GM10248 (cell line): ENCODE data around the gene SHISA4.
"Not testable (repeated sequence)": the region's sequence is repeated elsewhere in the genome, so short reads cannot be mapped to it uniquely, and the experiment has no call there.

Experiments
- CTCF ChIA-PET: fragments of 300-600 bp; sonication (Branson Sonifier 250); formaldehyde crosslinking; extraction: SDS; loops from one replicate; lab custom pipeline; 2021; ENCODE audit warnings: antibody characterized with exemption; lab: Yijun Ruan, JAX
- POLR2A ChIA-PET: fragments of 350-650 bp; sonication (Branson Sonifier 250); formaldehyde crosslinking; extraction: SDS; loops from one replicate; lab custom pipeline; 2020; ENCODE audit warnings: antibody characterized with exemption; lab: Yijun Ruan, JAX
- DNase-seq: peaks from one replicate; pipeline ENCODE4 v3.0.0; 2012; ENCODE audit errors: extremely low spot score
- TF ChIP-seq, protein P1 (sequence below): IDR thresholded peaks from 2 replicates; pipeline ENCODE4 v1.5.1; 2012; ENCODE audit warnings: mild to moderate bottlenecking, low read depth; ENCODE audit errors: extremely low read depth, missing control alignments, control extremely low read depth

SHISA4 gene, protein sequence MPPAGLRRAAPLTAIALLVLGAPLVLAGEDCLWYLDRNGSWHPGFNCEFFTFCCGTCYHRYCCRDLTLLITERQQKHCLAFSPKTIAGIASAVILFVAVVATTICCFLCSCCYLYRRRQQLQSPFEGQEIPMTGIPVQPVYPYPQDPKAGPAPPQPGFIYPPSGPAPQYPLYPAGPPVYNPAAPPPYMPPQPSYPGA

DNA sequence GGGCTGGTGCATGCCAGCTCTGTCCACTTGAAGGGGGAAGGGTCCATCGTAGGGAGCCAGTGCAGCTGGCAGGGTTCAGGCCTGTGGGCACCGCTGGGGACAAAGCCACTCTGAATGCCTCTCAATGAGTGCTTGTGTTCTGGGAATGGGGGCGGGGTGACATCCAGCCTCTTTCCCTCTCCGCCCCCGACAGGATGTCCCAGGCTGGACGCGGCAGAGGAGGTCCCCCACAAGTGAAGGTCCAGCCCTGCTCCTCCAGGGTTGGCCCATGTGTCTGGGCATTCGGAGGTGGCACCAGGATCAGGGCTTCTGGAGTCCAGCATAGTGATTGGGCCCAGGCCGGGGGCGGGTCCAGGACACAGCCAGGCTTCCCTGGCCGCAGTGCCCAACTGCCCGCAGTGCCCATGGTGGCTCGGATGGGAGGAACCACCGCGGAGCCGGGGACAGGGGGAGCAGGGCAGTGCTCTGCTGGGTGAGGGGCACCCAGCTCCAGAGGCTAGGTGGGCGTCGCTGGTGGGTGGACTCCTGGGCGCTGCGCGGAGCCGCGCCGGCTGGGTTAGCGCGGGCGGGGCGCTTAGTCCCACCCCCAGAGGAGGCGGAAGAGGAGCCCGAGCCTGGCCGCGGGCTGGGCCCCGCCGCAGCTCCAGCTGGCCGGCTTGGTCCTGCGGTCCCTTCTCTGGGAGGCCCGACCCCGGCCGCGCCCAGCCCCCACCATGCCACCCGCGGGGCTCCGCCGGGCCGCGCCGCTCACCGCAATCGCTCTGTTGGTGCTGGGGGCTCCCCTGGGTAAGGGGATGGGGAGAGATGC lies at the start of gene SHISA4:
Gene SHISA4, plus strand, starts transcription at position 617 of the 808 bp plus-strand sequence. Its CDS starts 97 bp downstream, at position 714.
- ChIA-PET CTCF (interaction anchor here (1.0 to 8.7 kb wide), 3 partner anchors 6 to 84 kb away, joined by 3 to 174 read pairs (median 3); no protein-coding TSS in a partner anchor), POLR2A (no interaction called here)
- TF ChIP-seq, protein P1, sequence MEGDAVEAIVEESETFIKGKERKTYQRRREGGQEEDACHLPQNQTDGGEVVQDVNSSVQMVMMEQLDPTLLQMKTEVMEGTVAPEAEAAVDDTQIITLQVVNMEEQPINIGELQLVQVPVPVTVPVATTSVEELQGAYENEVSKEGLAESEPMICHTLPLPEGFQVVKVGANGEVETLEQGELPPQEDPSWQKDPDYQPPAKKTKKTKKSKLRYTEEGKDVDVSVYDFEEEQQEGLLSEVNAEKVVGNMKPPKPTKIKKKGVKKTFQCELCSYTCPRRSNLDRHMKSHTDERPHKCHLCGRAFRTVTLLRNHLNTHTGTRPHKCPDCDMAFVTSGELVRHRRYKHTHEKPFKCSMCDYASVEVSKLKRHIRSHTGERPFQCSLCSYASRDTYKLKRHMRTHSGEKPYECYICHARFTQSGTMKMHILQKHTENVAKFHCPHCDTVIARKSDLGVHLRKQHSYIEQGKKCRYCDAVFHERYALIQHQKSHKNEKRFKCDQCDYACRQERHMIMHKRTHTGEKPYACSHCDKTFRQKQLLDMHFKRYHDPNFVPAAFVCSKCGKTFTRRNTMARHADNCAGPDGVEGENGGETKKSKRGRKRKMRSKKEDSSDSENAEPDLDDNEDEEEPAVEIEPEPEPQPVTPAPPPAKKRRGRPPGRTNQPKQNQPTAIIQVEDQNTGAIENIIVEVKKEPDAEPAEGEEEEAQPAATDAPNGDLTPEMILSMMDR = no peak
- DNase-seq = peak; percentile 47

DNA sequence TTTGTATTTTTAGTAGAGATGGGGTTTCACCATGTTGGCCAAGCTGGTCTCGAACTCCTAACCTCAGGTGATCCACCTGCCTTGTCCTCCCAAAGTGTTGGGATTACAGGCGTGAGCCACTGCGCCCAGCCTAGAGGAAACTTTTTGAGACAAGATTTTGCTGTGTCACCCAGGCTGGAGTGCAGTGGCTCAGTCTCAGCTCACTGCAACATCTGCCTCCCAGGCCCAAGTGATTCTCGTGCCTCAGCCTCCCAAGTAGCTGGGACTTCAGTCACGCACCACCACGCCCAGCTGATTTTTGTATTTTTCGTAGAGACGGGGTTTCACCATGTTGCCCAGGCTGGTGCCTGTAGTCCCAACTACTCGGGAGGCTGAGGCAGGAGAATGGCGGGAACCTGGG lies 49.6 kb upstream of the SHISA4 start:
- POLR2A ChIA-PET, DNase-seq: not testable (repeated sequence)
- CTCF ChIA-PET = interaction anchor here (0.9 to 1.3 kb wide), 2 partner anchors 9 kb away, joined by 4 to 5 read pairs; no protein-coding TSS in a partner anchor

DNA sequence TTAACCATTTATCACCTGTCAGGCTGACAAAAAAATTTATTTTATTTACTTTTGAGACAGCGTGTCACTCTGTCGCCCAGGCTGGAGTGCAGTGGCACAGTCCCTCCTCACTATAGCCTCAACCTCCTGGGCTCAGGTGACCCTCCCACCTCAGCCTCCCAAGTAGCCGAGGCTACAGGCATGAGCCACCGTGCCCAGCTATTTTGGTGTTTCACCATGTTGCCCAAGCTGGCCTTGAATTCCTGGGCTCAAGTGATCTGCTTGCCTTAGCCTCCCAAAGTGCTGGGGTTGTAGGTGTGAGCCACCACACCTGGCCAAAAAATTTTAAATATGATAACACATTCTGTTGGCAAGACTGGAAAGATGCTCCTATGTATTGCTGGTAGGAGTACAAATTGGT lies 48.6 kb upstream of the SHISA4 start:
- ChIA-PET CTCF (interaction anchor here (1.7 to 4.1 kb wide), 2 partner anchors 11 to 18 kb away, joined by 5 to 25 read pairs; partner anchors contain the start of gene IPO9), POLR2A (no interaction called here)
- TF ChIP-seq, protein P1 = no peak
- no peak for DNase-seq

DNA sequence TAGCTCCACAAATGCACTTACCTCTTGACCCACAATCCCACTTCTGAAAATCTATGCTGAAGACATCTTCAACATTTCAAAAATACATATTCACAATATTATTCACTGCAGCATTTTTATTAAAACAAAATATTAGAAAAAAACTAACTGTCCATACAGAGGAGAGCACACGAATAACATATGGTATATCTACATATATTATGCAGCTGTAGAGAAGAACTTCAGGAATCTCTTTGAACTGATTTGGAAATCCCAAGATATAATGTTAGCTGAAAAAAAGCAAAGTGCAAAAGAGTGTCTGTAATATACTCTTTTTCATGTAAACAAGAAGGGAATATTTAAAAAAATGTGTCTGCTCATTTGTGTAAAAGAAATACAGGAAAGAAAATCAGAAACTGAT lies 48.2 kb upstream of the SHISA4 start:
- ChIA-PET CTCF (interaction anchor here (1.7 to 4.1 kb wide), 2 partner anchors 11 to 18 kb away, joined by 5 to 25 read pairs; partner anchors contain the start of gene IPO9), POLR2A (no interaction called here)
- TF ChIP-seq, protein P1 = no peak
- DNase-seq = no peak

DNA sequence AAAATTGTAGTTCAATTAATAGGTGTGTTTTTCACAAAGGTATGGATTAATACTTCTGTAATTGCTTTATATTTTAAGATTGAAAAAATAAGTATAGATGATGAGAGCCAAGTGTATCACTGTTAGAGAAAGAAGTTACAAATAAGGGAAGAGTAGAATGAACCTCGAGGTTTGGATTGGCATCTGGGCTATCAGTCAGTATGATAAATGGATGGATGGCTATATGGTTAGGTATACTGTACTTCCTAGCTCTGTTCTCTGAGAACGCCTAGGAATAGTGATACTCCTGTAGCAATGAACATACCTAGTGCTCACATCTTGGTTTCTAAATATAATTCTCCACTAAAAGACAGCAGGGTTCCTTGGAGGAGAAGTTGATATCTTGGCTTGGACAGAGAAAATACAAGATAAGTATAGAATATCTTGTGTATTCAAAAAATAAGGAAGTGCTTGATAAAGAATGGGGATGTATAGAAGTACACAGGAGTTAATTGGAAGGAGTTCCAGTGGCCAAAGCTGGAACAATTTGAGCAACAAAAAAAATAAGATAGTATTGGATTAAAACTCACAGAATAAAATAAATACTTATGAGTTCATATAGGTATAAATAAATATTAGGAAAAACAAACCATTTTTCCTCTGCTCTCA lies 47.3 kb upstream of the SHISA4 start:
- no peak for DNase-seq
- TF ChIP-seq, protein P1 = no peak
- POLR2A ChIA-PET = interaction anchor here (1.6 kb wide), 1 partner anchor 12 kb away, joined by 6 read pairs; the partner anchor contains the start of gene IPO9
- CTCF ChIA-PET = interaction anchor here (1.6 to 4.1 kb wide), 3 partner anchors 12 to 17 kb away, joined by 4 to 25 read pairs (median 5); partner anchors contain the start of gene IPO9

DNA sequence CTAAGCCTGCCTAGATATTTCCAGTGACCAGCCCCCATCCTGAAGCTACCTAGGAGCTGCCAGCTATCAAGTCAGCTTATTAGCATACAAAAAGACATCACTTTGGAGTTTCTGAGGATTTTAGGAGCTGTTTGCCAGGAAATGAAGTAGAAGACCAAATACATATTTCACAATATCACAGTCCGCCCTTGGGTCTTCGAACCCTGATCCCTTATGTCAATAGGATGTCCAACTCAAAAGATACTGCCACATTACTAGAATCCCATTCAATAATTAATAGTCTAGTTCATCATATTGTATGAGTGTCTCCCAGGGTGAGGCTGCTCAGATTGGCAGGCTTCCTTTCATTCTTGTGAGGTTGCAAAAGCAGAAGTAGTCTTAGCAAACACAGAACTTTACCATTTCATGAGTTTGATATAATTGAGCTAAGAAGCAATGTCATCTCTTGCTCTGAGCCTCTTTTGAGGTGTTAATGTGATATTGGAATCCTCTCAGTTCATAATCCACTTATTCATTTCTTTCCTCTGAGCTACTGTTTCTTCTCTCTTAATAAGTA lies 46.1 kb upstream of the SHISA4 start:
- CTCF ChIA-PET = interaction anchor here (1.1 to 4.1 kb wide), 7 partner anchors 8 to 167 kb away, joined by 3 to 25 read pairs (median 3); partner anchors contain the start of gene IPO9
- no peak for DNase-seq
- TF ChIP-seq, protein P1 = no peak
- POLR2A ChIA-PET = interaction anchor here (1.6 kb wide), 1 partner anchor 13 kb away, joined by 6 read pairs; the partner anchor contains the start of gene IPO9
